CD4-positive, alpha-beta memory T cell (primary cell): ENCODE measurements around the gene GNAT2. TPM values are rescaled to one million over a fixed set of nuclear protein-coding genes. Genes with fewer than 3 reads are reported as not detected.

Experiments
- CTCF ChIA-PET: fragments of 350-600 bp; sonication (Branson Sonifier 250); formaldehyde crosslinking; loops from one replicate; lab custom pipeline; 2021; ENCODE audit warnings: inconsistent platforms; ENCODE audit not compliant: partially characterized antibody; lab: Charles Lee
- POLR2A ChIA-PET: fragments of 350-600 bp; sonication (Branson Sonifier 250); formaldehyde crosslinking; loops from one replicate; lab custom pipeline; 2021; ENCODE audit not compliant: partially characterized antibody; lab: Charles Lee
- DNase-seq, 5 donors: peaks; one replicate each; pipeline versions ENCODE4 v3.0.0 to v3.0.0-alpha.2; 2020 to 2022; ENCODE audit warnings: mixed read lengths in 1 of 5
- H3K27ac ChIP-seq: one replicate; pipeline ENCODE4 v1.7.0; 2013; ENCODE audit warnings: low read depth, low read length
- H3K27me3 ChIP-seq: 2 replicates; pipeline ENCODE4 v1.7.0; 2013; ENCODE audit warnings: mild to moderate bottlenecking, low read length, moderate library complexity; ENCODE audit not compliant: insufficient read depth
- H3K36me3 ChIP-seq: 2 replicates; pipeline ENCODE4 v1.7.0; 2013; ENCODE audit warnings: mild to moderate bottlenecking, low read length, moderate library complexity; ENCODE audit not compliant: insufficient read depth
- H3K4me1 ChIP-seq: 2 replicates; pipeline ENCODE4 v1.7.0; 2013; ENCODE audit warnings: mild to moderate bottlenecking, low read length, moderate library complexity; ENCODE audit not compliant: insufficient read depth
- H3K4me3 ChIP-seq, 2 donors: one replicate each; pipeline ENCODE4 v1.7.0; 2013; ENCODE audit warnings: low read length in 2 of 2, mild to moderate bottlenecking in 1 of 2
- H3K9me3 ChIP-seq, 2 donors: one replicate each; pipeline ENCODE4 v1.7.0; 2013; ENCODE audit warnings: low read length in 2 of 2, control low read depth in 1 of 2; ENCODE audit not compliant: control insufficient read depth in 1 of 2
- H3K27ac Mint-ChIP-seq, 7 donors: one replicate each; pipeline ENCODE4 v1.8.0; 2020 to 2021; ENCODE audit warnings: mixed read lengths in 7 of 7, mild to moderate bottlenecking in 6 of 7, inconsistent platforms in 3 of 7, moderate library complexity in 3 of 7
- H3K27me3 Mint-ChIP-seq, 2 donors: one replicate each; pipeline ENCODE4 v1.8.0; 2020 to 2021; ENCODE audit warnings: mixed read lengths in 2 of 2
- H3K36me3 Mint-ChIP-seq, 2 donors: one replicate each; pipeline ENCODE4 v1.8.0; 2020 to 2021; ENCODE audit warnings: mixed read lengths in 2 of 2, inconsistent platforms in 1 of 2, mild to moderate bottlenecking in 1 of 2
- H3K4me1 Mint-ChIP-seq, 4 donors: one replicate each; pipeline ENCODE4 v1.8.0; 2020 to 2021; ENCODE audit warnings: mixed read lengths in 4 of 4, mild to moderate bottlenecking in 1 of 4
- H3K4me3 Mint-ChIP-seq, 8 donors: one replicate each; pipeline ENCODE4 v1.8.0; 2020 to 2021; ENCODE audit warnings: mixed read lengths in 8 of 8, mild to moderate bottlenecking in 7 of 8, moderate library complexity in 6 of 8, inconsistent platforms in 3 of 8
- H3K9me3 Mint-ChIP-seq, 8 donors: one replicate each; pipeline ENCODE4 v1.8.0; 2020 to 2021; ENCODE audit warnings: mixed read lengths in 8 of 8, mild to moderate bottlenecking in 5 of 8, inconsistent platforms in 3 of 8, moderate library complexity in 1 of 8
- intact Hi-C: fragments of 100-400 bp; cut with micrococcal nuclease; formaldehyde crosslinking; loops from one replicate; pipeline ENCODE4 v1.15.1; 2023
- polyA plus RNA-seq, 2 donors: library from polyadenylated mRNA; unstranded; fragments of 300-500 nt; fragmentation: Illumina TruSeq; gene quantifications; one replicate each; pipeline ENCODE4 v1.2.3, GENCODE V29; 2021
- total RNA-seq, 2 experiments: library from RNA; stranded (reverse); gene quantifications; one replicate each; pipeline ENCODE4 v1.2.3, GENCODE V29; 2021

GNAT2 gene
- total and polyA plus RNA-seq, 4 experiments from 2014 or later: not detected

GRCh38 chr1:109643385-109644230, 24.2 kb upstream of the GNAT2 start:
- CTCF ChIA-PET: interaction anchor here (0.7 to 20.3 kb wide), 14 partner anchors 8 to 341 kb away, joined by 3 to 394 read pairs (median 4); partner anchors contain the start of genes AHCYL1, GSTM4 and MYBPHL
- Histone ChIP-seq H3K27ac (no peak overlapping the region), H3K9me3 (no peaks in the 10 kb centered on the region), H3K27me3 (no peaks in the 10 kb centered on the region), H3K36me3 (no peaks in the 10 kb centered on the region), H3K4me1 (peaks cover 14% of the 10 kb centered on the region), H3K4me3 (no peak overlapping the region)
- Mint-ChIP-seq H3K27me3 (peaks cover 2% of the 10 kb centered on the region in 2 donors), H3K27ac (peak overlapping the region in 1 of 7 donors; percentile 42), H3K4me3 (no peak overlapping the region), H3K9me3 (no peaks in the 10 kb centered on the region), H3K4me1 (peaks cover 4 to 14% (median 8%) of the 10 kb centered on the region in 4 donors), H3K36me3 (no peaks in the 10 kb centered on the region)
- POLR2A ChIA-PET: interaction anchor here (0.9 to 1.2 kb wide), 4 partner anchors 15 to 341 kb away, joined by 3 to 4 read pairs (median 3); partner anchors contain the start of genes AHCYL1 and GNAI3
- intact Hi-C loops: loop anchor here (1.0 to 5.0 kb wide), 6 partner anchors 95 to 819 kb away; partner anchors contain the start of genes AHCYL1, CSF1 and GNAI3
- peak; percentile 75 to 83 (median 79) for DNase-seq

- H3K36me3 ChIP-seq: no peaks in the 10 kb centered on the region
- no peaks in the 10 kb centered on the region for H3K27me3 ChIP-seq
- Mint-ChIP-seq H3K36me3 (no peaks in the 10 kb centered on the region), H3K4me3 (no peak overlapping the region), H3K4me1 (peaks cover 4 to 14% (median 8%) of the 10 kb centered on the region in 4 donors), H3K9me3 (no peaks in the 10 kb centered on the region), H3K27me3 (peaks cover 2% of the 10 kb centered on the region in 2 donors), H3K27ac (peak overlapping the region in 2 of 7 donors; percentile 17 to 47)
- peaks cover 14% of the 10 kb centered on the region for H3K4me1 ChIP-seq
- ChIA-PET POLR2A (interaction anchor here (0.9 to 1.0 kb wide), 2 partner anchors 94 to 342 kb away, joined by 3 to 4 read pairs; partner anchors contain the start of genes AHCYL1 and GNAI3), CTCF (interaction anchor here (1.0 to 20.3 kb wide), 12 partner anchors 7 to 342 kb away, joined by 3 to 394 read pairs (median 12); partner anchors contain the start of genes AHCYL1, AMPD2, GNAI3 and GNAT2)
- intact Hi-C loops: loop anchor here (1.0 to 5.0 kb wide), 6 partner anchors 94 to 820 kb away; partner anchors contain the start of genes AHCYL1, CSF1 and GNAI3
- no peaks in the 10 kb centered on the region for H3K9me3 ChIP-seq
- DNase-seq: no peak
- H3K4me3 ChIP-seq: no peak overlapping the region
- H3K27ac ChIP-seq: no peak overlapping the region
Measured at GRCh38 chr1:109642626-109643025, 23.2 kb upstream of the GNAT2 start.

GRCh38 chr1:109641861-109642260, 22.4 kb upstream of the GNAT2 start:
- H3K36me3 ChIP-seq: no peaks in the 10 kb centered on the region
- H3K27ac ChIP-seq: no peak overlapping the region
- H3K27me3 ChIP-seq: no peaks in the 10 kb centered on the region
- intact Hi-C loops: loop anchor here (5.0 kb wide), 2 partner anchors 270 to 820 kb away; partner anchors contain the start of gene CSF1
- peaks cover 4 to 14% (median 8%) of the 10 kb centered on the region in 4 donors for H3K4me1 Mint-ChIP-seq
- no peak overlapping the region for H3K4me3 Mint-ChIP-seq
- no peak overlapping the region for H3K27ac Mint-ChIP-seq
- H3K27me3 Mint-ChIP-seq: peaks cover 2% of the 10 kb centered on the region in 2 donors
- no peak for DNase-seq
- CTCF ChIA-PET: interaction anchor here (1.2 to 20.3 kb wide), 16 partner anchors 7 to 343 kb away, joined by 3 to 394 read pairs (median 22); partner anchors contain the start of genes AHCYL1, AMPD2, GNAI3 and GNAT2
- H3K9me3 Mint-ChIP-seq: no peaks in the 10 kb centered on the region
- H3K9me3 ChIP-seq: no peaks in the 10 kb centered on the region
- H3K36me3 Mint-ChIP-seq: no peaks in the 10 kb centered on the region
- no peak overlapping the region for H3K4me3 ChIP-seq
- POLR2A ChIA-PET: no interaction called here
- peaks cover 14% of the 10 kb centered on the region for H3K4me1 ChIP-seq

GRCh38 chr1:109641078-109641740, 21.8 kb upstream of the GNAT2 start:
- Histone ChIP-seq H3K4me3 (no peak overlapping the region), H3K9me3 (no peaks in the 10 kb centered on the region), H3K27ac (no peak overlapping the region), H3K4me1 (peaks cover 14% of the 10 kb centered on the region), H3K36me3 (no peaks in the 10 kb centered on the region), H3K27me3 (no peaks in the 10 kb centered on the region)
- POLR2A ChIA-PET: interaction anchor here (0.7 to 6.0 kb wide), 9 partner anchors 14 to 343 kb away, joined by 3 to 41 read pairs (median 7); partner anchors contain the start of genes AHCYL1, AMPD2, GNAI3 and GNAT2
- CTCF ChIA-PET: interaction anchor here (0.7 to 20.3 kb wide), 45 partner anchors 8 to 405 kb away, joined by 3 to 394 read pairs (median 7); partner anchors contain the start of genes AHCYL1, AMPD2, CYB561D1 and GNAI3
- intact Hi-C loops: loop anchor here (5.0 kb wide), 2 partner anchors 271 to 821 kb away; partner anchors contain the start of gene CSF1
- peaks cover 2% of the 10 kb centered on the region in 2 donors for H3K27me3 Mint-ChIP-seq
- peaks cover 4 to 14% (median 8%) of the 10 kb centered on the region in 4 donors for H3K4me1 Mint-ChIP-seq
- DNase-seq: peak in 1 of 5 donors; percentile 30
- no peaks in the 10 kb centered on the region for H3K36me3 Mint-ChIP-seq
- H3K27ac Mint-ChIP-seq: no peak overlapping the region
- no peak overlapping the region for H3K4me3 Mint-ChIP-seq
- no peaks in the 10 kb centered on the region for H3K9me3 Mint-ChIP-seq

GRCh38 chr1:109640285-109640865, 21.0 kb upstream of the GNAT2 start:
- H3K4me3 Mint-ChIP-seq: peak overlapping the region in 1 of 8 donors; percentile 3
- no peaks in the 10 kb centered on the region for H3K9me3 ChIP-seq
- H3K9me3 Mint-ChIP-seq: no peaks in the 10 kb centered on the region
- intact Hi-C loops: loop anchor here (1.0 to 5.0 kb wide), 3 partner anchors 94 to 822 kb away; partner anchors contain the start of gene CSF1
- H3K27ac ChIP-seq: no peak overlapping the region
- peaks cover 4 to 19% (median 11%) of the 10 kb centered on the region in 4 donors for H3K4me1 Mint-ChIP-seq
- no peaks in the 10 kb centered on the region for H3K36me3 ChIP-seq
- peaks cover 17% of the 10 kb centered on the region for H3K4me1 ChIP-seq
- H3K4me3 ChIP-seq: no peak overlapping the region
- peak; percentile 77 to 85 (median 79) for DNase-seq
- H3K27me3 Mint-ChIP-seq: peaks cover 2% of the 10 kb centered on the region in 2 donors
- H3K27ac Mint-ChIP-seq: peak overlapping the region in 4 of 7 donors; percentile 8 to 66 (median 59)
- POLR2A ChIA-PET: interaction anchor here (0.6 to 6.0 kb wide), 12 partner anchors 15 to 394 kb away, joined by 3 to 41 read pairs (median 4); partner anchors contain the start of genes AHCYL1, AMPD2, GNAI3 and GNAT2
- no peaks in the 10 kb centered on the region for H3K36me3 Mint-ChIP-seq
- no peaks in the 10 kb centered on the region for H3K27me3 ChIP-seq
- CTCF ChIA-PET: interaction anchor here (0.7 to 20.3 kb wide), 69 partner anchors 9 to 406 kb away, joined by 3 to 394 read pairs (median 4); partner anchors contain the start of genes AHCYL1, AMPD2, CYB561D1 and GNAI3

- Mint-ChIP-seq H3K4me1 (peaks cover 7 to 24% (median 15%) of the 10 kb centered on the region in 4 donors), H3K4me3 (no peak overlapping the region), H3K9me3 (no peaks in the 10 kb centered on the region), H3K36me3 (no peaks in the 10 kb centered on the region), H3K27me3 (peaks cover 0 to 2% of the 10 kb centered on the region in 2 donors), H3K27ac (peak overlapping the region in 4 of 7 donors; percentile 8 to 66 (median 59))
- H3K4me3 ChIP-seq: no peak overlapping the region
- DNase-seq: peak in 1 of 5 donors; percentile 19
- H3K27ac ChIP-seq: no peak overlapping the region
- H3K9me3 ChIP-seq: no peaks in the 10 kb centered on the region
- CTCF ChIA-PET: interaction anchor here (0.7 to 20.3 kb wide), 62 partner anchors 9 to 412 kb away, joined by 3 to 394 read pairs (median 5); partner anchors contain the start of genes AHCYL1, AMPD2, CYB561D1 and GNAI3
- intact Hi-C loops: loop anchor here (1.0 to 5.0 kb wide), 3 partner anchors 94 to 822 kb away; partner anchors contain the start of gene CSF1
- peaks cover 22% of the 10 kb centered on the region for H3K4me1 ChIP-seq
- POLR2A ChIA-PET: interaction anchor here (0.6 to 6.0 kb wide), 8 partner anchors 16 to 344 kb away, joined by 3 to 41 read pairs (median 8); partner anchors contain the start of genes AHCYL1, AMPD2, GNAI3 and GNAT2
- H3K36me3 ChIP-seq: no peaks in the 10 kb centered on the region
- no peaks in the 10 kb centered on the region for H3K27me3 ChIP-seq
Measured at GRCh38 chr1:109639841-109640184, 20.4 kb upstream of the GNAT2 start.
